K562 treated with DMSO at 1 percent for 24 hours (cell line): Measurements from ENCODE around the gene MUC5AC. TPM values are rescaled to one million over a fixed set of nuclear protein-coding genes. Genes with fewer than 3 reads are reported as not detected.

Experiments used
- total RNA-seq: library from RNA; unstranded; fragments of 300-600 nt; gene quantifications from 2 replicates; pipeline ENCODE4 v1.2.3, GENCODE V29; 2022; ENCODE audit warnings: low read depth; ENCODE audit not compliant: insufficient read depth

Gene MUC5AC
- not detected in 2 replicates for total RNA-seq

GRCh38 chr11:1157645-1158591 is at the start of gene MUC5AC:
MUC5AC (plus strand) TSS chr11:1157953; CDS start chr11:1158000, 47 bp downstream.

GRCh38 chr11:1222491-1223345 is 65.0 kb downstream of the MUC5AC start, which contains the start of gene MUC5B:
MUC5B (plus strand) TSS chr11:1223066; CDS start chr11:1223124, 58 bp downstream.

Other genes with a start within 250 kb of the MUC5AC start
- 75.4 and 78.7 TPM in 2 replicates for gene CHID1, start 247.1 kb upstream of the MUC5AC start, total RNA-seq
- 49.4 and 51.6 TPM in 2 replicates for gene AP2A2, start 232.1 kb upstream of the MUC5AC start, total RNA-seq
- not detected in 2 replicates for gene MUC6, start 121.2 kb upstream of the MUC5AC start, total RNA-seq
- not detected in 2 replicates for gene MUC2, start 83.1 kb upstream of the MUC5AC start, total RNA-seq
- gene MUC5B, start 65.1 kb downstream of the MUC5AC start, total RNA-seq: not detected in 2 replicates
- 42.9 and 47.0 TPM in 2 replicates for gene TOLLIP, start 151.7 kb downstream of the MUC5AC start, total RNA-seq
- 0.34 TPM in 1 of 2 replicates, not detected in the other for gene BRSK2, start 232.0 kb downstream of the MUC5AC start, total RNA-seq